ENCODE data around the gene KRTAP10-4.

The KRTAP10-4 gene

GRCh38 chr21:44612669-44613229, 39.2 kb downstream of the KRTAP10-4 start:
- Histone ChIP-seq H3K27me3 (ENCODE audit: insufficient read depth, low read length) (no peaks in the 10 kb centered on the region), H3K9me3 (ENCODE audit: insufficient read depth, low read depth, low read length) (peaks cover 18% of the 10 kb centered on the region), H3K9ac (ENCODE audit: low read depth, low read length) (no peak overlapping the region), H3K36me3 (ENCODE audit: insufficient read depth, low read depth, low read length) (no peaks in the 10 kb centered on the region), H3K4me1 (ENCODE audit: insufficient read depth, low read length) (no peaks in the 10 kb centered on the region), H3K4me3 (ENCODE audit: low read length) (no peak overlapping the region), H3K27ac (ENCODE audit: low read length) (no peak overlapping the region)

- Histone ChIP-seq H3K27me3 (ENCODE audit: insufficient read depth, low read length) (no peaks in the 10 kb centered on the region), H3K4me3 (ENCODE audit: low read length) (no peak overlapping the region), H3K9me3 (ENCODE audit: insufficient read depth, low read depth, low read length) (peaks cover 18% of the 10 kb centered on the region), H3K27ac (ENCODE audit: low read length) (no peak overlapping the region), H3K4me1 (ENCODE audit: insufficient read depth, low read length) (no peaks in the 10 kb centered on the region), H3K9ac (ENCODE audit: low read depth, low read length) (no peak overlapping the region), H3K36me3 (ENCODE audit: insufficient read depth, low read depth, low read length) (no peaks in the 10 kb centered on the region)
These were observed 40.0 kb downstream of the KRTAP10-4 start for GRCh38 chr21:44613386-44614155.

GRCh38 chr21:44614161-44614631, 40.7 kb downstream of the KRTAP10-4 start:
- H3K36me3 ChIP-seq (ENCODE audit: insufficient read depth, low read depth, low read length) = no peaks in the 10 kb centered on the region
- no peaks in the 10 kb centered on the region for H3K27me3 ChIP-seq (ENCODE audit: insufficient read depth, low read length)
- H3K4me3 ChIP-seq (ENCODE audit: low read length) = no peak overlapping the region
- no peaks in the 10 kb centered on the region for H3K4me1 ChIP-seq (ENCODE audit: insufficient read depth, low read length)
- no peak overlapping the region for H3K27ac ChIP-seq (ENCODE audit: low read length)
- no peak overlapping the region for H3K9ac ChIP-seq (ENCODE audit: low read depth, low read length)
- H3K9me3 ChIP-seq (ENCODE audit: insufficient read depth, low read depth, low read length) = peaks cover 20% of the 10 kb centered on the region

- Histone ChIP-seq H3K9ac (ENCODE audit: low read depth, low read length) (no peak overlapping the region), H3K9me3 (ENCODE audit: insufficient read depth, low read depth, low read length) (peaks cover 24% of the 10 kb centered on the region), H3K4me1 (ENCODE audit: insufficient read depth, low read length) (no peaks in the 10 kb centered on the region), H3K27me3 (ENCODE audit: insufficient read depth, low read length) (no peaks in the 10 kb centered on the region), H3K4me3 (ENCODE audit: low read length) (no peak overlapping the region), H3K36me3 (ENCODE audit: insufficient read depth, low read depth, low read length) (no peaks in the 10 kb centered on the region), H3K27ac (ENCODE audit: low read length) (no peak overlapping the region)
These were observed 41.4 kb downstream of the KRTAP10-4 start for GRCh38 chr21:44614961-44615391.

- no peaks in the 10 kb centered on the region for H3K36me3 ChIP-seq (ENCODE audit: insufficient read depth, low read depth, low read length)
- H3K27ac ChIP-seq (ENCODE audit: low read length) = no peak overlapping the region
- no peaks in the 10 kb centered on the region for H3K4me1 ChIP-seq (ENCODE audit: insufficient read depth, low read length)
- H3K4me3 ChIP-seq (ENCODE audit: low read length) = no peak overlapping the region
- H3K9me3 ChIP-seq (ENCODE audit: insufficient read depth, low read depth, low read length) = peaks cover 26% of the 10 kb centered on the region
- no peak overlapping the region for H3K9ac ChIP-seq (ENCODE audit: low read depth, low read length)
- no peaks in the 10 kb centered on the region for H3K27me3 ChIP-seq (ENCODE audit: insufficient read depth, low read length)
These were observed 41.9 kb downstream of the KRTAP10-4 start for GRCh38 chr21:44615466-44615865.

- H3K9ac ChIP-seq (ENCODE audit: low read depth, low read length) = no peak overlapping the region
- no peak overlapping the region for H3K4me3 ChIP-seq (ENCODE audit: low read length)
- H3K27ac ChIP-seq (ENCODE audit: low read length) = no peak overlapping the region
- no peaks in the 10 kb centered on the region for H3K36me3 ChIP-seq (ENCODE audit: insufficient read depth, low read depth, low read length)
- H3K9me3 ChIP-seq (ENCODE audit: insufficient read depth, low read depth, low read length) = peaks cover 29% of the 10 kb centered on the region
- no peaks in the 10 kb centered on the region for H3K27me3 ChIP-seq (ENCODE audit: insufficient read depth, low read length)
- H3K4me1 ChIP-seq (ENCODE audit: insufficient read depth, low read length) = no peaks in the 10 kb centered on the region
These were observed 42.5 kb downstream of the KRTAP10-4 start for GRCh38 chr21:44615911-44616590.

GRCh38 chr21:44616591-44616926, 43.0 kb downstream of the KRTAP10-4 start:
- H3K36me3 ChIP-seq (ENCODE audit: insufficient read depth, low read depth, low read length) = no peaks in the 10 kb centered on the region
- H3K4me1 ChIP-seq (ENCODE audit: insufficient read depth, low read length) = no peaks in the 10 kb centered on the region
- no peaks in the 10 kb centered on the region for H3K27me3 ChIP-seq (ENCODE audit: insufficient read depth, low read length)
- no peak overlapping the region for H3K27ac ChIP-seq (ENCODE audit: low read length)
- peaks cover 26% of the 10 kb centered on the region for H3K9me3 ChIP-seq (ENCODE audit: insufficient read depth, low read depth, low read length)
- no peak overlapping the region for H3K9ac ChIP-seq (ENCODE audit: low read depth, low read length)
- no peak overlapping the region for H3K4me3 ChIP-seq (ENCODE audit: low read length)

GRCh38 chr21:44617071-44617501, 43.6 kb downstream of the KRTAP10-4 start:
- Histone ChIP-seq H3K4me1 (ENCODE audit: insufficient read depth, low read length) (no peaks in the 10 kb centered on the region), H3K27me3 (ENCODE audit: insufficient read depth, low read length) (no peaks in the 10 kb centered on the region), H3K27ac (ENCODE audit: low read length) (no peak overlapping the region), H3K9ac (ENCODE audit: low read depth, low read length) (no peak overlapping the region), H3K4me3 (ENCODE audit: low read length) (no peak overlapping the region), H3K9me3 (ENCODE audit: insufficient read depth, low read depth, low read length) (peaks cover 23% of the 10 kb centered on the region), H3K36me3 (ENCODE audit: insufficient read depth, low read depth, low read length) (no peaks in the 10 kb centered on the region)

- no peak overlapping the region for H3K27ac ChIP-seq (ENCODE audit: low read length)
- H3K4me1 ChIP-seq (ENCODE audit: insufficient read depth, low read length) = no peaks in the 10 kb centered on the region
- H3K36me3 ChIP-seq (ENCODE audit: insufficient read depth, low read depth, low read length) = no peaks in the 10 kb centered on the region
- peaks cover 36% of the 10 kb centered on the region for H3K9me3 ChIP-seq (ENCODE audit: insufficient read depth, low read depth, low read length)
- no peaks in the 10 kb centered on the region for H3K27me3 ChIP-seq (ENCODE audit: insufficient read depth, low read length)
- H3K4me3 ChIP-seq (ENCODE audit: low read length) = no peak overlapping the region
- no peak overlapping the region for H3K9ac ChIP-seq (ENCODE audit: low read depth, low read length)
These were observed 45.0 kb downstream of the KRTAP10-4 start for GRCh38 chr21:44618504-44618903.

- Histone ChIP-seq H3K27me3 (ENCODE audit: insufficient read depth, low read length) (no peaks in the 10 kb centered on the region), H3K9me3 (ENCODE audit: insufficient read depth, low read depth, low read length) (peaks cover 40% of the 10 kb centered on the region), H3K36me3 (ENCODE audit: insufficient read depth, low read depth, low read length) (no peaks in the 10 kb centered on the region), H3K4me1 (ENCODE audit: insufficient read depth, low read length) (no peaks in the 10 kb centered on the region), H3K4me3 (ENCODE audit: low read length) (no peak overlapping the region), H3K27ac (ENCODE audit: low read length) (no peak overlapping the region), H3K9ac (ENCODE audit: low read depth, low read length) (no peak overlapping the region)
These were observed 45.4 kb downstream of the KRTAP10-4 start for GRCh38 chr21:44618909-44619308.

GRCh38 chr21:44619886-44620285, 46.4 kb downstream of the KRTAP10-4 start:
- Histone ChIP-seq H3K27me3 (ENCODE audit: insufficient read depth, low read length) (no peaks in the 10 kb centered on the region), H3K9me3 (ENCODE audit: insufficient read depth, low read depth, low read length) (peaks cover 49% of the 10 kb centered on the region), H3K36me3 (ENCODE audit: insufficient read depth, low read depth, low read length) (no peaks in the 10 kb centered on the region), H3K4me3 (ENCODE audit: low read length) (no peak overlapping the region), H3K4me1 (ENCODE audit: insufficient read depth, low read length) (no peaks in the 10 kb centered on the region), H3K27ac (ENCODE audit: low read length) (no peak overlapping the region), H3K9ac (ENCODE audit: low read depth, low read length) (no peak overlapping the region)

- no peaks in the 10 kb centered on the region for H3K27me3 ChIP-seq (ENCODE audit: insufficient read depth, low read length)
- H3K4me3 ChIP-seq (ENCODE audit: low read length) = no peak overlapping the region
- H3K9me3 ChIP-seq (ENCODE audit: insufficient read depth, low read depth, low read length) = peaks cover 51% of the 10 kb centered on the region
- no peaks in the 10 kb centered on the region for H3K4me1 ChIP-seq (ENCODE audit: insufficient read depth, low read length)
- H3K9ac ChIP-seq (ENCODE audit: low read depth, low read length) = no peak overlapping the region
- no peak overlapping the region for H3K27ac ChIP-seq (ENCODE audit: low read length)
- H3K36me3 ChIP-seq (ENCODE audit: insufficient read depth, low read depth, low read length) = no peaks in the 10 kb centered on the region
These were observed 50.0 kb downstream of the KRTAP10-4 start for GRCh38 chr21:44623575-44623974.
